Measurements from ENCODE around the gene INSL3. TPM values are rescaled to one million over a fixed set of nuclear protein-coding genes. Genes with fewer than 3 reads are reported as not detected.

INSL3 gene
- total RNA-seq, 1 experiment from 2014 or later = 0.57 TPM

DNA sequence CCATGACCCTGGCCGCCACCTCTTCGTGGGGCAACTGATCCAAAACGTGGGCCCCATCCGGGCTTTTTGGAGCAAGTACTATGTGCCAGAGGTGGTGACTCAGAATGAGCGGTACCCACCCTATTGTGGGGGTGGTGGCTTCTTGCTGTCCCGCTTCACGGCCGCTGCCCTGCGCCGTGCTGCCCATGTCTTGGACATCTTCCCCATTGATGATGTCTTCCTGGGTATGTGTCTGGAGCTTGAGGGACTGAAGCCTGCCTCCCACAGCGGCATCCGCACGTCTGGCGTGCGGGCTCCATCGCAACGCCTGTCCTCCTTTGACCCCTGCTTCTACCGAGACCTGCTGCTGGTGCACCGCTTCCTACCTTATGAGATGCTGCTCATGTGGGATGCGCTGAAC lies 9.6 kb downstream of the INSL3 start:
- no TSS peak for BruUV-seq (replicated peaks)
- ATAC-seq (no peak), DNase-seq (ENCODE audit: low read depth, low spot score) (no peak)
- POLR2A ChIA-PET = no interaction called here
- TF ChIP-seq SIN3A (IDR thresholded peaks at IDR 0.05; ENCODE audit: borderline replicate concordance, insufficient read depth, low read depth, low read length) (no peak), TCF7L2 (IDR thresholded peaks at IDR 0.05; ENCODE audit: low read depth, low read length) (no peak), POLR2AphosphoS5 (IDR thresholded peaks at IDR 0.05; ENCODE audit: low read depth, low read length) (no peak), REST (IDR thresholded peaks at IDR 0.05; ENCODE audit: insufficient read depth in 1 of 2, low read depth in 2 of 2, low read length in 1 of 2) (no peak)
- TF ChIP-seq, protein P1, sequence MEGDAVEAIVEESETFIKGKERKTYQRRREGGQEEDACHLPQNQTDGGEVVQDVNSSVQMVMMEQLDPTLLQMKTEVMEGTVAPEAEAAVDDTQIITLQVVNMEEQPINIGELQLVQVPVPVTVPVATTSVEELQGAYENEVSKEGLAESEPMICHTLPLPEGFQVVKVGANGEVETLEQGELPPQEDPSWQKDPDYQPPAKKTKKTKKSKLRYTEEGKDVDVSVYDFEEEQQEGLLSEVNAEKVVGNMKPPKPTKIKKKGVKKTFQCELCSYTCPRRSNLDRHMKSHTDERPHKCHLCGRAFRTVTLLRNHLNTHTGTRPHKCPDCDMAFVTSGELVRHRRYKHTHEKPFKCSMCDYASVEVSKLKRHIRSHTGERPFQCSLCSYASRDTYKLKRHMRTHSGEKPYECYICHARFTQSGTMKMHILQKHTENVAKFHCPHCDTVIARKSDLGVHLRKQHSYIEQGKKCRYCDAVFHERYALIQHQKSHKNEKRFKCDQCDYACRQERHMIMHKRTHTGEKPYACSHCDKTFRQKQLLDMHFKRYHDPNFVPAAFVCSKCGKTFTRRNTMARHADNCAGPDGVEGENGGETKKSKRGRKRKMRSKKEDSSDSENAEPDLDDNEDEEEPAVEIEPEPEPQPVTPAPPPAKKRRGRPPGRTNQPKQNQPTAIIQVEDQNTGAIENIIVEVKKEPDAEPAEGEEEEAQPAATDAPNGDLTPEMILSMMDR (IDR thresholded peaks at IDR 0.05) = no peak
- Histone ChIP-seq H3K4me3 (ENCODE audit: low read depth in 2 of 2, low read length in 2 of 2) (no peak overlapping the region), H3K27me3 (ENCODE audit: control insufficient read depth, insufficient read depth, low read length) (no peaks in the 10 kb centered on the region), H3K27ac (ENCODE audit: low read length) (no peak overlapping the region), H3K9me3 (ENCODE audit: control insufficient read depth, insufficient read depth, low read depth, low read length) (no peaks in the 10 kb centered on the region), H3K36me3 (ENCODE audit: control insufficient read depth, insufficient read depth, low read length) (no peaks in the 10 kb centered on the region), H3K4me1 (ENCODE audit: control insufficient read depth, insufficient read depth, low read length) (no peaks in the 10 kb centered on the region)
- in situ Hi-C loops (cut with HindIII; ENCODE audit: low pct_unique_long_range_greater_than_20kb, low sequenced_read_pairs) = no loop called here
- intact Hi-C loops (cut with micrococcal nuclease; ENCODE audit: unreplicated experiment) = no loop called here
- CTCF ChIA-PET = no interaction called here

DNA sequence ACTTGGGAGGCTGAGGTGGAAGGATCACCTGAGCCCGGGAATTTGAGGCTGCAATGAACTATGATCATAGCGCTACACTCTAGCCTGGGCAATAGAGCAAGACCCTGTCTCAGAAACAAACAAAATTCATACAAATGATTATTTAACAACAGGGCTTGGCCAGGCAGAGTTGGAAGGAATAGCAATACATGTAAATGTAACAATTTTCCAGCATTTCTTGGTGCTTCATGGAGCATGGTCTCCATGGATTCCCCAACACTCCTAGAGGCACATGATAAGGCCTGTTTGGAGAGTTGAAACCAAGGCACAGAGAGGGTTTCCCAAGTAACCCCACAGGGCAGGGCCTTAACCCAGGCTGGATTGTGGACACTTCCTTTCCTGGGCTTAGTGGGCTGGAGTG lies 10.2 kb downstream of the INSL3 start:
- Histone ChIP-seq H3K9me3 (ENCODE audit: control insufficient read depth, insufficient read depth, low read depth, low read length) (no peaks in the 10 kb centered on the region), H3K4me3 (ENCODE audit: low read depth in 2 of 2, low read length in 2 of 2) (no peak overlapping the region), H3K27ac (ENCODE audit: low read length) (no peak overlapping the region), H3K4me1 (ENCODE audit: control insufficient read depth, insufficient read depth, low read length) (no peaks in the 10 kb centered on the region), H3K27me3 (ENCODE audit: control insufficient read depth, insufficient read depth, low read length) (no peaks in the 10 kb centered on the region), H3K36me3 (ENCODE audit: control insufficient read depth, insufficient read depth, low read length) (no peaks in the 10 kb centered on the region)
- ATAC-seq (no peak), DNase-seq (ENCODE audit: low read depth, low spot score) (no peak)
- ChIA-PET POLR2A (no interaction called here), CTCF (no interaction called here)
- BruUV-seq (replicated peaks) = no TSS peak
- TF ChIP-seq TCF7L2 (IDR thresholded peaks at IDR 0.05; ENCODE audit: low read depth, low read length) (no peak), POLR2AphosphoS5 (IDR thresholded peaks at IDR 0.05; ENCODE audit: low read depth, low read length) (no peak), REST (IDR thresholded peaks at IDR 0.05; ENCODE audit: insufficient read depth in 1 of 2, low read depth in 2 of 2, low read length in 1 of 2) (no peak), SIN3A (IDR thresholded peaks at IDR 0.05; ENCODE audit: borderline replicate concordance, insufficient read depth, low read depth, low read length) (no peak)
- TF ChIP-seq, protein P1 (IDR thresholded peaks at IDR 0.05) = no peak
- intact Hi-C loops (cut with micrococcal nuclease; ENCODE audit: unreplicated experiment) (no loop called here), in situ Hi-C loops (cut with HindIII; ENCODE audit: low pct_unique_long_range_greater_than_20kb, low sequenced_read_pairs) (no loop called here)
